NCI-H345 treated with DMSO at 0.1 percent for 48 hours (cell line): ENCODE data around the gene ILF2.

ENCODE experiments used
- DNase-seq: peaks from one replicate; lab custom pipeline; 2025; ENCODE audit not compliant: unreplicated experiment; lab: John Stamatoyannopoulos, UW

Gene ILF2

DNA sequence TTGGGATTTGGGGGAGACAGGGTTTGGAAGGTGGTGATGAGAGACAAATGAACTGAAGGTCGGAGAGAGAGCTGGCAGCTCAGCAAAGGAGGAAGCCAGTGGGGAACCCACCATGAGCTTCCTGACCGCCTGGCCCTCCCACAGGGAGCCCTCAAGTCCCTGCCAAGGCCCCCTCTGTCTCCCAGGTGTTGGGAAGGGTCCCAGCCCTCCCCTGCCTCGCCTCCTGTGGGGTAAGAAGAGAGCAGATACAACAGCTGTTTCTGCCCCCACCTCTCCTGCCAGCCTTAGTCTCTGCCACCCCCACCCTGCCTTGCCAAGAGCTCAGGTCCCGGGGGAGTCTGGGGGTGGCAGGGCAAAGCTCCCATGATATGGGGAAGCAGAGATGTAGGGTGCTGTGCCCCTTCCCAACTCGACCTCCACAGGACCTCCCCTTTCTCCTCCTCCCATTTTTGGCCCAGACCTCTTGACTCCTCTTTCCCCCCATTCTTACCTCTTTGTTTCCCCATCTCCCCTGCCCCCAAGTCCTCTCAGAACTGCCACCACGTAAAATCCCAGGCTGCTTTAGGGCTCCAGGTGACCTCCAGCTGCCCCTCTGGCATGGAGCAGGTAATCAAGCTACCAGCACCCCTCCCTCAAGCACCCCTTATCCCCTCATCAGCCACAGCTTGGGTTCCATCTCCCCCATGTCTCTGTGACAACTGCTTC is 42.0 kb downstream of the ILF2 start:
- no peak for DNase-seq

- DNase-seq: no peak
Observed at GRCh38 chr1:153627715-153628626, 42.8 kb downstream of the ILF2 start, which contains the start of gene S100A1. Gene S100A1 (plus strand): TSS chr1:153628434. CDS start chr1:153630522, 2,088 bp downstream.

DNA sequence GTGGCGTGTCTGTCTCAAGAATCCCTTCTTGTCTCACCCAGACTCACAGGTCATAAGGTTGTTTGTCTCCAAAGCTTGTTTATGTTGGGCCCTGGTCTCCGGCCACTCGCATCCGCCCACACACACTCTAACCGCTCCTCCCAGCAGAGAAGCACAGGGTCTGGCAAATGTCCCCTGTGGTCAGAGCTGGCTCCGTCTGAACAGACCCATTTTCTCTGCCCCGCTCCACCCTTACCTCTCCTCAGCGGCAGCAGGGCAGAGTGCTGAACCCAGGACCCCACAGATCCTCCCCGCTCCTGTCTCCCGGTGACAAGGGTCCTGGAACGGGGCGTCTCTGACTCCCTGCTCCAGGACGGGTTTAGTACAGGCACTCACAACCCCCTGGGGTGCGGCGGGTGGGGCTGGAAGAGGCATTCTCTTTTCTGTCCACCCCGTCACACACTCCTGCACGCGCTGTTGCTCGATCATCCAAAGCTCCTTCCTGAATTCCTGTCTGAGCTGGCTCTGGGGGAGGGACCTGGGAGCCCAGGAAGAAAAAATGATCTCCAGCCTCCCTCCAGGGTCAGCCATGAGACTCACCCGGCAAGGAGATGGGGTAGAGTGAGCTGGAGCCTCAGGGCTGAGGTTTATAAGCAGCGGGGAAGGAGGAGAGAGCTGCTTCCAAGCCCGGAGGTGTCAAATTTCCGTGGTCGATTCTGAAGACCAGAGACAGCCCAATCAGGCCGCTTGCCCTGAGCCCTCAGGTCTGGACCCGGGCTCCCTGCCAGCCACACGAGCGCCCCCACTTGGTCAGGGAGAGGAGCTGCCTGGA is 43.7 kb downstream of the ILF2 start, which contains the start of gene S100A13:
Gene S100A13, minus strand, starts transcription at position 602 of the 811 bp plus-strand sequence. CDS start 1,033 bp downstream, outside the sequence.
- DNase-seq: peak; percentile 85

DNA sequence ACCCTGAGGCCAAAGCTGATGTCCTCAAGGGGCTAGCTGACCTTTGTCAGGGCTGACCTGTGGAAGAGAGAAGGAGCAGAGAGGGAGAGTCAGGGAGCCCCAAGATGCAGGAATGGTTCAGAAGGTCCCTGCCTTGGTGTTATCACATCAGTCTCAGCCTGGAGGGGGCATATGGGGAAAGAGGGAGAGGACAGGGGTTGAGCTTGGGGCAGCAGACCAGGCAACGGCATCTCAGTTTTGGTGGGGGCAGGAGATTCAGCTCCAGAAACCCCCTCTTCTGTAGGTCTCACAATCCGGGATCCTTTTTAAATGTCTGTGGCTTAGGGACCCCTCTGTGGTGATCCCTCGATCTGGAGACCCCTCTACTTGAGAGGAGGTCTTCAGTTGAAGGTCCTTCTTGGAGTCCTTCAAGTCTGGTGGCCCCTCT is 44.3 kb downstream of the ILF2 start:
- no peak for DNase-seq

DNA sequence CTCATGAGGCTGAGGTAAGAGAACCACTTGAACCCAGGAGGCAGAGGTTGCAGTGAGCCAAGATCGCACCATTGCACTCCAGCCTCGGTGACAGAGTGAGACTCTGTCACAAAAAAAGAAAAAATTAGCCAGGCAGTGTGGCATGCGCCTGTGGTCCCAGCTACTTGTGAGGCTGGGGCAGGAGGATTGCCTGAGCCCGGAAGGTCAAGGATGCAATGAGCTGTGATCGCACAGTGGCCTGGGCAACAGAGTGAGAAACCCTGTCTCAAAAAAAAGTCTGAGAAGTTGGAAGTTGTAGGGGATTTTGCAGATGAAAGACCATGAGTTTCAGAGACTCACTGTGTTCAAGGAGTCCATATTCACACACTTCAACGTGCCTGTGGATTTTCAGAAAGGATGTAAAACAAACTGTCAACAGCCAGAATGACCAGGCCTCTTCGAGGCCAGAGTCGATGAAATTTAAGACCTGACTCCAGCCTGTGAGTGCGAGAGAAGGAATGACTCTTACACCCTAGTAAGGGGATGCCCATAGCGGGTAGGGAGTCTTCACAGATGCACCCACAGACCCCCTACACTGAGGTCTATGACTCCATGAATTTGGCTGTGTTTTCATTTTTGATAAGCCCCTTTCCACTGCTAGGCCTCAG is 45.7 kb downstream of the ILF2 start:
- DNase-seq: no peak

DNA sequence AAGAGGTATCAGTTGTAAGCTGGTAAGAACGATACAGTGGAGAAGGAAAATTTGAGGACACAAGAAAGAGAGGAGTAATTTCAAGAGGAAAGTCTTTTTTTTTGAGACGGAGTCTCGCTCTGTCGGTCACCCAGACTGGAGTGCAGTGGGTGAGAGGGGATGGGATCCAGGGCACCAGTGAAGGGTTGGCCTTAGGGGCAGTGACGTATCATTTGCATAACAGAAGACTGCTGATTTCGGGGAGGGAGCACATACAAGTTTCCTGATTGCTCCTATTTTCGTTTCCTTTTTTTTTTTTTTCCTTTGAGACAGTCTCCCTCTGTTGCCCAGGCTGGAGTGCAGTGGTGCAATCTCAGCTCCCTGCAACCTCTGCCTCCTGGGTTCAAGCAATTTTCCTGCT is 47.7 kb downstream of the ILF2 start:
- DNase-seq: no peak

DNA sequence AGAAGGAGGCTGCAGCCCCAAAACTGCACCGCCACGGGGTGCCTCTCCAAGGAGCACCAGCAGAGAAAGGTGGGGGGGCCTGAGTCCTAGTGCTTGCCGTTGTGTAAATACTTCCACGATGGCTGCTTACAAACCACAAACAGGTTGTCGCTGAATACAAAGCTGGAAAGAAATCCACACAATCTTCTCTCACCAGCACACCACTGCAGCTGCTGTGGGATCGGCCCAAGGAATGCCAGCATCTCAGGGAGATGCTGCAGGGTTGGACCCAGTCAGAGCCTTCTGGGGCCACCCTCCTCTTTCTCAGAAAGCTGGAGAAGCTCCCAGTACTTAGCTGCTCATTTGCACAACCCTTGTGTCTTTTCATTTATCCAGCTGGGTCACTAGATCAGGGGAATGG is 51.6 kb downstream of the ILF2 start:
- no peak for DNase-seq

DNA sequence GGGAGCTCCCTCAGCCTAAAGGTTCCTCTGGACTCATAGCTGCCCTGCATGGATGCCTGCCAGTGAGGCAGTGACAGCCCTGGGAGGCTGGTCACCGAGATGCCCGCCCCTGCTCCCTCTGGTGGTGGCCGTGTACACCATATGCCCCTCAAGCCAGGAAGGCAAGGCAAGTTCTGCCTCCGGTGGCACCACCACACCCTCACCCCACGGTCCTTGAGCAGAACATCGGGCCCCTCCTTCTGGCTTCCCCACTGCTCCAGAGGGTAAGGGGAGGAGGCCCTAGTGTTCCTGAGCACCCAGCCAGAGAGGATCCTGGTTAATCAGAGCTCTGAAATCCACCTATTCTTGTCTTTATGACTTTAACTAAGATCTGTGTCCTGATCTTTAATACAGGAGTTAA is 53.1 kb downstream of the ILF2 start:
- DNase-seq: peak; percentile 56

GRCh38 chr1:153616917-153617311 is 53.9 kb downstream of the ILF2 start:
- DNase-seq: no peak

GRCh38 chr1:153616144-153616916 is 54.5 kb downstream of the ILF2 start, which contains the start of gene S100A14:
Gene S100A14 (minus strand): TSS chr1:153616325. CDS start chr1:153615858, 467 bp downstream.
- DNase-seq: no peak

DNA sequence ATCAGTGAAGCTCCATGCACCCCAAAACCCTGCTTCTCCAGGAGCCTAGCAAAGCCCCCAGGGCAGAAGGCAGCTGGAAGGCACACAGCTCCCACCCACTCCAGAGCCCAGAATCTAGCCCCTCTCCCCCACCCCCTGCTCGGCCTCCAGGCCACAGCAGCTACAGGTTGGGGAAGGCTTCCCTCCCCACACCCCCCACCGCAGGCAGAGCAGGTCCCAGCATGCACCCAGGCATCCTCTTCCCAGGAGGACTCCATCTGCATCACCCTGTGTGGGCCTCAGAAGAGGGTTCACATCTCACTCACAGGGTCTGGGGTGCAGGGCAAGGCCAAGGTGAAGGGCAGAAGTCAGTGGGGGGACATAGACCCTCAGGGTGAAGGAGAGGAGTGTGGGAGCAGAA is 55.4 kb downstream of the ILF2 start:
- no peak for DNase-seq

GRCh38 chr1:153614906-153615305 is 55.9 kb downstream of the ILF2 start:
- DNase-seq: no peak

- no peak for DNase-seq
Observed at GRCh38 chr1:153614189-153614900, 56.4 kb downstream of the ILF2 start.

DNA sequence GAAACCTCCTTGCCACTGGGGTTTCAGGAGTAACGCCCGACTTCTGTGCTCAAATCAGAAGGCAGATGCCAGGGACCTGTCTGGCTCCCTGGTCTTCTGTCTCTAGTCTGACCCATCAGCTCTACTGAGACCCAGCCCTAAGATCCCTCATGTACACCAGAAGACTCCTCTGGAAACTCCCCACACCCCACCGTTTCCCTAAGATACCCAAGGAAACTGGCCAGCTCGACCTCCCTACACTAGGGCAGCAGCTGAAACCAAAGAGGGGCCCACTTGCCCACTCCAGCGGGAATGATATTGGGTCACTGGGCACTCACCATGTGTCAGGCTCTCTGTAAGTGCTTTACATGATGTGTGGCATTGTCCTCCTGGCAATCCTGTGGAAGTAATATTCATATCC is 57.4 kb downstream of the ILF2 start:
- no peak for DNase-seq

DNA sequence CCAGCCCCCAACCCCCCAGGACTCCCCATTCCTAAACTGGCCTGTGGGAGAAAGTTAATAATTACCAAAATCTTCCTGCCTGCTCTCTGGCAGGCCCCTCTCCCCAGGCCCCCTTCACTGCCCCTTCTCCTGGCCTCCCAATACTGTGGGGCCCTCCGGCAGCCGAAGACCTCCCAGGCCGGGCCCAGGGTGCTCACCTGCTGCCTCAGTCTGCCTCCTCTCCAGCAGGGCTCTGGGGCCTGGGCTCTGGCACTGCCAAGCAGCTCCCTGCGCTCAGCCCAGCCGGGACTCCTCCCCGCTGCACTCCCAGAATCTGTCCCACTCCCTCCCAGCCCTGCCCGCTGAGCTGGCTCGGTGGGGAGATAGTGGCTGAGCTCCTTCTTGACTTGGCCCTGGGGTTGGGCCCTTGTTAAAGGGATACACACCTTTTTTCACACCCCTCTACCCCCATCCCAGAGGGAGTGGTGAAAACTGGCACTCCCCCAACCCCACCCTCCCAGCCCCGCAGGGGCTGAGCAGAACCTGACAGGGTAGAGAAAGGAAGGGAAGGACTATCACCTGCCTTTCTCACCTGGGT is 58.0 kb downstream of the ILF2 start, which contains the start of gene S100A16:
Gene S100A16, minus strand, starts transcription at position 383 of the 577 bp plus-strand sequence. CDS start 4,986 bp downstream, outside the sequence.
- DNase-seq: no peak

DNA sequence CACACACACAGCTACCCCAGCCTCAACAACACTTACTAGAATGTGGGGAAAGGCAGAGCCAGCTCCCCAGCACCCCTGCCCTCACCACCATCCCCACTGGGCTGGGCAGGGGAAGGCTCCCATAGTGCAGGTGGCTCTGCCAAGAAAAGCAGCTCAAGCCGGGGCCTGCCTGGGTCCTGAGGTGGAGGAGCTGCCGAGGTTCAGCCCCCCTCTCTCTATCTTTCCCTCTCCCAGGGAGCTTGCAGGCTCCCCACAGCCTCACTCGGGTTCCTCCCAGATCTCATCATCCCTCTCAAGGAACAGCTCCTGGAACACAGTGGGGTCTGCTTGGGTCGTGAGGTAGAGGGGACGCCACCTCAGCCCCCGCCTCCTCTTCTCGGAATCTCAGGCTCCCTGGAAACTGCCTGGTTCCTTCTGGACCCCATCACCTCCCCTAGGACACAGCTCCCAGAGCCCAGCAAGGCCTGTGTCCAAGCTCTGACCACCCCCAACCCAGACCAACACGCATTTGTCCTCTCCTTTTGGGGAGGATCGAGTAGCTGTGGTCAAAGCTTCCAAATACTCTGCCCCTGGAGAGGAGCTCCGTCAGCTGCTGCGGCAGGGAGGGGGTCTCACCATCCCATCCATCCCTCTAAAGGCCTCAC is 58.6 kb downstream of the ILF2 start:
- DNase-seq: no peak
